MCF 10A (cell line): ENCODE measurements around the gene PTPRG. TPM values are rescaled to one million over a fixed set of nuclear protein-coding genes. Genes with fewer than 3 reads are reported as not detected.

Experiments used
- BruUV-seq: library from RNA; stranded (reverse); fragments of 400-500 nt; replicated peaks from 2 replicates; lab custom pipeline; 2021; lab: Mats Ljungman, UMichigan
- CTCF ChIA-PET: fragments of 300-600 bp; sonication (Branson Sonifier 250); formaldehyde crosslinking; extraction: SDS; loops from one replicate; lab custom pipeline; 2021; ENCODE audit warnings: antibody characterized with exemption, inconsistent platforms; lab: Yijun Ruan, JAX
- POLR2A ChIA-PET: fragments of 300-600, 350-650 bp; sonication (Branson Sonifier 250); formaldehyde crosslinking; extraction: SDS; loops from one replicate; lab custom pipeline; 2020; ENCODE audit warnings: antibody characterized with exemption, inconsistent platforms; lab: Yijun Ruan, JAX
- DNase-seq: peaks from one replicate; pipeline ENCODE4 v3.0.0-alpha.2; 2018; ENCODE audit not compliant: unreplicated experiment
- H3K27ac Mint-ChIP-seq: one replicate; pipeline ENCODE4 v1.8.0; 2022; ENCODE audit warnings: mild to moderate bottlenecking, low read depth, mixed read lengths; ENCODE audit not compliant: unreplicated experiment
- H3K27me3 Mint-ChIP-seq: one replicate; pipeline ENCODE4 v1.8.0; 2022; ENCODE audit warnings: mixed read lengths; ENCODE audit not compliant: insufficient read depth, unreplicated experiment
- H3K36me3 Mint-ChIP-seq: one replicate; pipeline ENCODE4 v1.8.0; 2022; ENCODE audit warnings: mild to moderate bottlenecking, moderate library complexity, mixed read lengths; ENCODE audit not compliant: insufficient read depth, unreplicated experiment
- H3K4me1 Mint-ChIP-seq: one replicate; pipeline ENCODE4 v1.8.0; 2022; ENCODE audit warnings: mixed read lengths; ENCODE audit not compliant: insufficient read depth, unreplicated experiment
- H3K4me3 Mint-ChIP-seq: one replicate; pipeline ENCODE4 v1.8.0; 2022; ENCODE audit warnings: mild to moderate bottlenecking, moderate library complexity, mixed read lengths; ENCODE audit not compliant: unreplicated experiment
- H3K9me3 Mint-ChIP-seq: one replicate; pipeline ENCODE4 v1.8.0; 2022; ENCODE audit warnings: mixed read lengths; ENCODE audit not compliant: unreplicated experiment
- intact Hi-C: fragments of 100-400 bp; cut with micrococcal nuclease; formaldehyde crosslinking; loops from 2 replicates; pipeline ENCODE4 v1.14.1; 2022
- total RNA-seq: library from RNA; stranded (reverse); gene quantifications from 2 replicates; pipeline ENCODE4 v1.2.3, GENCODE V29; 2022
- TF ChIP-seq, protein P1 (sequence below): fragments of 200-600 bp; IDR thresholded peaks from one replicate; pipeline ENCODE4 v1.8.0; 2022; ENCODE audit warnings: antibody characterized with exemption, mild to moderate bottlenecking; ENCODE audit not compliant: unreplicated experiment

Gene PTPRG
- total RNA-seq, 1 experiment from 2014 or later = 54.5 TPM

DNA sequence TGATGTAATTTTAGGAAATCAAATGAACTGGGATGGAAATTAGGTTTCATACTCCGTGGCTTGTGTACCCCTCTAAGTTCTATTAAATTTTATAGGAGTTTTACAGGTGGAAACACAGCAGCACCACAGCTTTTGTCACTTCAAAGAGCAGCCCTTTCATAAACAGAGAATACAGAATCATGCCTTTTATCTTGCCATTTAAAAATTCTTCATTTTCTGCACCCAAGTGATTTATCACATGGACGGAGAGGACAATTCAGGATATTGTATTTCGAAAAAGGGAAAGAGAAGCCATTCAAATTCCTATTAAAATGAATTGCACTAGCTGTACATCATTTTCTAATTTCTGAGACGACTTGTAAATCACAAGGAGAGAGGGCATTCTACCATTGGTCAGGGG is 245.4 kb downstream of the PTPRG start:
- Mint-ChIP-seq H3K27ac (no peak overlapping the region), H3K9me3 (no peaks in the 10 kb centered on the region), H3K4me3 (no peak overlapping the region), H3K27me3 (no peaks in the 10 kb centered on the region), H3K4me1 (peaks cover 14% of the 10 kb centered on the region), H3K36me3 (peaks cover 12% of the 10 kb centered on the region)
- ChIA-PET CTCF (interaction anchor here (1.1 kb wide), 1 partner anchor 277 kb away, joined by 5 read pairs; no protein-coding TSS in a partner anchor), POLR2A (interaction anchor here (0.6 kb wide), 1 partner anchor 946 kb away, joined by 3 read pairs; no protein-coding TSS in a partner anchor)
- BruUV-seq = no TSS peak
- no peak for DNase-seq
- intact Hi-C loops = no loop called here
- TF ChIP-seq, protein P1, sequence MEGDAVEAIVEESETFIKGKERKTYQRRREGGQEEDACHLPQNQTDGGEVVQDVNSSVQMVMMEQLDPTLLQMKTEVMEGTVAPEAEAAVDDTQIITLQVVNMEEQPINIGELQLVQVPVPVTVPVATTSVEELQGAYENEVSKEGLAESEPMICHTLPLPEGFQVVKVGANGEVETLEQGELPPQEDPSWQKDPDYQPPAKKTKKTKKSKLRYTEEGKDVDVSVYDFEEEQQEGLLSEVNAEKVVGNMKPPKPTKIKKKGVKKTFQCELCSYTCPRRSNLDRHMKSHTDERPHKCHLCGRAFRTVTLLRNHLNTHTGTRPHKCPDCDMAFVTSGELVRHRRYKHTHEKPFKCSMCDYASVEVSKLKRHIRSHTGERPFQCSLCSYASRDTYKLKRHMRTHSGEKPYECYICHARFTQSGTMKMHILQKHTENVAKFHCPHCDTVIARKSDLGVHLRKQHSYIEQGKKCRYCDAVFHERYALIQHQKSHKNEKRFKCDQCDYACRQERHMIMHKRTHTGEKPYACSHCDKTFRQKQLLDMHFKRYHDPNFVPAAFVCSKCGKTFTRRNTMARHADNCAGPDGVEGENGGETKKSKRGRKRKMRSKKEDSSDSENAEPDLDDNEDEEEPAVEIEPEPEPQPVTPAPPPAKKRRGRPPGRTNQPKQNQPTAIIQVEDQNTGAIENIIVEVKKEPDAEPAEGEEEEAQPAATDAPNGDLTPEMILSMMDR = no peak

DNA sequence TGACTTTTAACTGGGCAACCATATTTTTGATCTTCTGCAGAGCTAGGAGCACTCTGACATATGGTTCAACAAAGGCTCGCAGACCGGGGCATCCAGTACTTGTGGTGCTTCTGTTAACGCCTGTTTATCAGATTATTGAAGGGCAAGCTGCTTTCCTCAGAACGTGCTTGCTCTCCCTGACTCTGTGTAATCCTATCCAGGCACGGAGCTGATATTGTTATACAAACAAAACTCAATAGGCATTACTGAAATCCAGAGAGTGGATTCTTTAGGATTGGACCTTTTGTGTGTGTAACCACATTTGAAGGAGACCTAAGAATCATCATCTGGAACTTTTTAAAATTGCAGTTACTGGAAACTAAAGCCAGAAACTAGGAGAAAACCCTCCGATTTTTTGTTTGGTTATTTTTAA is 246.5 kb downstream of the PTPRG start:
- no peak for DNase-seq
- H3K27ac Mint-ChIP-seq = no peak overlapping the region
- CTCF ChIA-PET = interaction anchor here (0.6 to 0.7 kb wide), 2 partner anchors 56 to 82 kb away, joined by 3 read pairs; no protein-coding TSS in a partner anchor

DNA sequence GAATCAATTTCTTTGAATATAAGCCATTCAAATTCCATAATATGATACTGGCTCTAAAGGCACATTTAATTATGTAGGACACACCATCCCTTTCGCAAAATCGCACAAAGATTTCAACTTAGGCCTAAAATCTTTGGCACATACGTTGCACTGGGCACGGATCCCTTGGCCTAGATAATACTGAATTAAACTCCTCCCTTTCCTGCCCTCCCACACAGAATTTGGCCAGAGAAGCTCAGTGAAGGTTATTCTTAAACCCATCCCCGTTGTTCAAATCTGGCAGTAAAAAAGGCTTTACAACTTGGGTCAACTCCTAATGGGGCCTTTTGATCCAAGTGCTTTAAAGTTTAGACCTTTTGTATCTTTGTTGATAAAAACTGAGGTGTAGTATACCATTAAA is 247.2 kb downstream of the PTPRG start:
- CTCF ChIA-PET = interaction anchor here (1.3 kb wide), 1 partner anchor 13 kb away, joined by 6 read pairs; no protein-coding TSS in a partner anchor
- TF ChIP-seq, protein P1 = no peak
- Mint-ChIP-seq H3K9me3 (no peaks in the 10 kb centered on the region), H3K4me1 (peaks cover 14% of the 10 kb centered on the region), H3K36me3 (peaks cover 12% of the 10 kb centered on the region), H3K4me3 (no peak overlapping the region), H3K27me3 (no peaks in the 10 kb centered on the region), H3K27ac (no peak overlapping the region)
- POLR2A ChIA-PET = interaction anchor here (1.2 kb wide), 1 partner anchor 31 kb away, joined by 5 read pairs; no protein-coding TSS in a partner anchor
- intact Hi-C loops = no loop called here
- no TSS peak for BruUV-seq
- DNase-seq = peak; percentile 41

More for the DNA sequence above, 246.5 kb downstream of the PTPRG start:
- BruUV-seq = no TSS peak
- Mint-ChIP-seq H3K9me3 (no peaks in the 10 kb centered on the region), H3K4me3 (no peak overlapping the region), H3K4me1 (peaks cover 14% of the 10 kb centered on the region), H3K27me3 (no peaks in the 10 kb centered on the region), H3K36me3 (peaks cover 9% of the 10 kb centered on the region)
- POLR2A ChIA-PET = interaction anchor here (1.2 kb wide), 1 partner anchor 31 kb away, joined by 5 read pairs; no protein-coding TSS in a partner anchor
- TF ChIP-seq, protein P1 = no peak
- intact Hi-C loops = no loop called here

DNA sequence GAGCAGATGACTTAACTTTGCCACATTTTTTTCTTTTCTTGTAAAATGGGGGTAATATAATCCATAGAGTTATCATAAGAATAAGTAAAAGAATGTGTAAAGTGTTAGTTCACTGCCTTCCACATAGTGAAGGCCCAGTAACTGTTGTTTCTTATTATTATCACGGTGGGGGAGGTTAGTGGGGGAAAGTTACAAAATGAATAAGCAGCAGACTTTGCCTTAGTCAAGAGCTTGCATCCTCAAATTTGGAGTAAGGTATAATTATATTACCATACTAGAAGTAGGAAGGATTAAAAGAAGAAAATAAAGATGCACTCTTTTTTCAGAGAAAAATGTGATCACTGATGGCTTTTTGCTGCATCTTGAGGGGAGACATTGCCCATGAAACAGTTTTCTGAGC is 247.6 kb downstream of the PTPRG start:
- Mint-ChIP-seq H3K4me3 (no peak overlapping the region), H3K27ac (no peak overlapping the region), H3K9me3 (no peaks in the 10 kb centered on the region), H3K36me3 (peaks cover 12% of the 10 kb centered on the region), H3K4me1 (peaks cover 14% of the 10 kb centered on the region), H3K27me3 (no peaks in the 10 kb centered on the region)
- ChIA-PET POLR2A (no interaction called here), CTCF (interaction anchor here (0.9 to 1.3 kb wide), 2 partner anchors 9 to 13 kb away, joined by 4 to 6 read pairs; no protein-coding TSS in a partner anchor)
- no TSS peak for BruUV-seq
- TF ChIP-seq, protein P1 = no peak
- DNase-seq = no peak
- intact Hi-C loops = no loop called here
